HS-27A (cell line): ENCODE results near the gene PAX2.

Experiments
- DNase-seq: peaks from one replicate; pipeline ENCODE4 v3.0.0-alpha.2; 2012; ENCODE audit warnings: low read depth, missing footprints

Gene PAX2

GRCh38 chr10:100858747-100859483 lies 113.5 kb downstream of the PAX2 start:
- no peak for DNase-seq

- DNase-seq, result no peak
Measured at GRCh38 chr10:100859484-100859763, 114.0 kb downstream of the PAX2 start.

- DNase-seq, result no peak
Measured at GRCh38 chr10:100863433-100863832, 118.1 kb downstream of the PAX2 start.

- DNase-seq, result no peak
Measured at GRCh38 chr10:100864036-100864885, 118.9 kb downstream of the PAX2 start.

GRCh38 chr10:100864978-100865377 lies 119.6 kb downstream of the PAX2 start:
- DNase-seq, result no peak

GRCh38 chr10:100866010-100866409 lies 120.6 kb downstream of the PAX2 start:
- DNase-seq, result no peak

- DNase-seq, result no peak
Measured at GRCh38 chr10:100866575-100867098, 121.3 kb downstream of the PAX2 start.

GRCh38 chr10:100867261-100867963 lies 122.0 kb downstream of the PAX2 start:
- DNase-seq, result no peak

GRCh38 chr10:100868382-100868781 lies 123.0 kb downstream of the PAX2 start:
- DNase-seq, result no peak

- DNase-seq, result no peak
Measured at GRCh38 chr10:100869399-100869798, 124.0 kb downstream of the PAX2 start.

GRCh38 chr10:100872034-100872791 lies 126.8 kb downstream of the PAX2 start:
- no peak for DNase-seq

- DNase-seq, result no peak
Measured at GRCh38 chr10:100873146-100873826, 127.9 kb downstream of the PAX2 start.

GRCh38 chr10:100873827-100874326 lies 128.5 kb downstream of the PAX2 start:
- DNase-seq, result no peak

- DNase-seq, result no peak
Measured at GRCh38 chr10:100874702-100875483, 129.5 kb downstream of the PAX2 start.

- no peak for DNase-seq
Measured at GRCh38 chr10:100875484-100876166, 130.2 kb downstream of the PAX2 start.

- no peak for DNase-seq
Measured at GRCh38 chr10:100876585-100877460, 131.4 kb downstream of the PAX2 start.

- no peak for DNase-seq
Measured at GRCh38 chr10:100877461-100877850, 132.1 kb downstream of the PAX2 start.

- DNase-seq, result peak; percentile 26
Measured at GRCh38 chr10:100878291-100878910, 133.0 kb downstream of the PAX2 start.
